Mucosa of descending colon (tissue), 3 donors: ENCODE measurements around the gene MYH7. TPM values are rescaled to one million over a fixed set of nuclear protein-coding genes. Genes with fewer than 3 reads are reported as not detected.
"Not testable (repeated sequence)": the region's sequence is repeated elsewhere in the genome, so short reads cannot be mapped to it uniquely, and the experiment has no call there.

Source experiments
- ATAC-seq: fragments of 200-7000 bp; cut with Tn5 transposase; one replicate; pipeline ENCODE4 v1.9.1; 2020; ENCODE audit warnings: mild to moderate bottlenecking, moderate library complexity
- DNase-seq, 3 donors: peaks; one replicate each; pipeline ENCODE4 v3.0.0-alpha.2; 2020
- H3K36me3 ChIP-seq: fragments of 200-600 bp; one replicate; pipeline ENCODE4 v1.8.0; 2021; ENCODE audit warnings: low read depth, mild to moderate bottlenecking
- H3K4me1 ChIP-seq: fragments of 200-600 bp; one replicate; pipeline ENCODE4 v1.8.0; 2021; ENCODE audit warnings: low read depth, mild to moderate bottlenecking
- H3K4me3 ChIP-seq: fragments of 200-600 bp; one replicate; pipeline ENCODE4 v1.8.0; 2021; ENCODE audit warnings: mild to moderate bottlenecking
- H3K9me3 ChIP-seq: fragments of 200-600 bp; one replicate; pipeline ENCODE4 v1.8.0; 2021; ENCODE audit warnings: mild to moderate bottlenecking
- CTCF ChIP-seq: fragments of 200-600 bp; IDR thresholded peaks from one replicate; pipeline ENCODE4 v1.8.0; 2022; ENCODE audit warnings: antibody characterized with exemption, mild to moderate bottlenecking
- intact Hi-C, 2 donors: fragments of 100-400 bp; cut with DNase I in 1 of 2; cut with micrococcal nuclease in 1 of 2; formaldehyde crosslinking; loops; one replicate each; pipeline versions ENCODE4 v1.11.0 to v1.11.1; 2022; cut with DNase I, micrococcal nuclease
- total RNA-seq, 3 donors: library from RNA; stranded (reverse); fragmentation: NEBNext Ultra II Directional in 2 of 3; extraction: Animal tissue kit (Norgen Biotek cat#: 25700) in 2 of 3; gene quantifications; one replicate each; pipeline versions ENCODE4 v1.2.1 to v1.2.4, GENCODE V29; 2021 to 2023
- donor health status: DM: no; HTN: no; CAD: no; lungs with moderate emphysema.
- donor health status: DM: no; HTN: no; CAD: no.
- donor health status: DM: no; HTN: yes; CAD: no.

The MYH7 gene
- total RNA-seq, 3 donors from 2014 or later, result 0.13 to 6.2 (median 1.2) TPM

GRCh38 chr14:23431486-23431885 is 4.0 kb downstream of the MYH7 start:
- no peak for TF ChIP-seq CTCF
- Histone ChIP-seq H3K9me3 (no peaks in the 10 kb centered on the region), H3K4me3 (no peak overlapping the region), H3K36me3 (no peaks in the 10 kb centered on the region), H3K4me1 (no peaks in the 10 kb centered on the region)
- ATAC-seq (no peak), DNase-seq (no peak)
- intact Hi-C loops, result no loop called here

- no peak for DNase-seq
- intact Hi-C loops, result no loop called here
- TF ChIP-seq CTCF, result no peak
- H3K36me3 ChIP-seq, result no peaks in the 10 kb centered on the region
- H3K4me1 ChIP-seq, result no peaks in the 10 kb centered on the region
- ATAC-seq, result no peak
- no peaks in the 10 kb centered on the region for H3K9me3 ChIP-seq
- no peak overlapping the region for H3K4me3 ChIP-seq
Measured at GRCh38 chr14:23430723-23431085, 4.8 kb downstream of the MYH7 start.

GRCh38 chr14:23430016-23430722 is 5.3 kb downstream of the MYH7 start:
- no peaks in the 10 kb centered on the region for H3K4me1 ChIP-seq
- ATAC-seq, result no peak
- H3K36me3 ChIP-seq, result no peaks in the 10 kb centered on the region
- H3K4me3 ChIP-seq, result no peak overlapping the region
- H3K9me3 ChIP-seq, result no peaks in the 10 kb centered on the region
- DNase-seq, result no peak
- TF ChIP-seq CTCF, result no peak
- intact Hi-C loops, result no loop called here

GRCh38 chr14:23428686-23429495 is 6.6 kb downstream of the MYH7 start:
- Histone ChIP-seq H3K36me3 (no peaks in the 10 kb centered on the region), H3K4me1 (no peaks in the 10 kb centered on the region), H3K9me3 (no peaks in the 10 kb centered on the region), H3K4me3 (no peak overlapping the region)
- intact Hi-C loops, result no loop called here
- no peak for TF ChIP-seq CTCF
- ATAC-seq (no peak), DNase-seq (no peak)

GRCh38 chr14:23425798-23426197 is 9.7 kb downstream of the MYH7 start:
- H3K36me3 ChIP-seq, H3K9me3 ChIP-seq, ATAC-seq, intact Hi-C loops, H3K4me3 ChIP-seq, DNase-seq, H3K4me1 ChIP-seq: not testable (repeated sequence)

GRCh38 chr14:23425169-23425568 is 10.3 kb downstream of the MYH7 start:
- ATAC-seq (no peak), DNase-seq (no peak)
- Histone ChIP-seq H3K36me3 (no peaks in the 10 kb centered on the region), H3K9me3 (no peaks in the 10 kb centered on the region), H3K4me3 (no peak overlapping the region), H3K4me1 (no peaks in the 10 kb centered on the region)
- no peak for TF ChIP-seq CTCF
- intact Hi-C loops, result no loop called here
